Measurements from ENCODE around the gene KLF7. TPM values are rescaled to one million over a fixed set of nuclear protein-coding genes. Genes with fewer than 3 reads are reported as not detected.

KLF7 gene
- total RNA-seq, 1 experiment from 2014 or later = 17.1 TPM

DNA sequence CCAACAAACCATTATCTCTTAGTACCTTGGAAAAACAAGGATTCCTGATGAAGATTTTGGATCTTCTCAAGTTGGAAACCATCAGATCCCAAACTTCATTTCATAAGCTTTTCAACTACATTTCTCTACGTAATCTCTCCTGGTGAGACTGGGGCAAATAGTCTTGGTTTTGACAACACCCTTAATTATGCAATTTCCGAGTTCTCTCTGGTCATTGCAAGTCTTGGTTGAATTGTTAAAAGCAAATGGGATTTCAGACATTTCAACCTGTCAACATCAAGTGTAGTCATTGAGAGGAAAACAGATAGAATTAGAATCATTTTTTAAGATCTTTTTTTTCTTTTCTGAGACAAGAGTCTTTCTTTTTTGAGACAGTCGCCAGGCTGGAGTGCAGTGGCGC, 26.2 kb downstream of the KLF7 start:
- TF ChIP-seq CTCF (IDR thresholded peaks at IDR 0.05) (no peak), POLR2AphosphoS5 (IDR thresholded peaks at IDR 0.05; ENCODE audit: low read depth, low read length) (no peak)
- TF ChIP-seq, protein P1, sequence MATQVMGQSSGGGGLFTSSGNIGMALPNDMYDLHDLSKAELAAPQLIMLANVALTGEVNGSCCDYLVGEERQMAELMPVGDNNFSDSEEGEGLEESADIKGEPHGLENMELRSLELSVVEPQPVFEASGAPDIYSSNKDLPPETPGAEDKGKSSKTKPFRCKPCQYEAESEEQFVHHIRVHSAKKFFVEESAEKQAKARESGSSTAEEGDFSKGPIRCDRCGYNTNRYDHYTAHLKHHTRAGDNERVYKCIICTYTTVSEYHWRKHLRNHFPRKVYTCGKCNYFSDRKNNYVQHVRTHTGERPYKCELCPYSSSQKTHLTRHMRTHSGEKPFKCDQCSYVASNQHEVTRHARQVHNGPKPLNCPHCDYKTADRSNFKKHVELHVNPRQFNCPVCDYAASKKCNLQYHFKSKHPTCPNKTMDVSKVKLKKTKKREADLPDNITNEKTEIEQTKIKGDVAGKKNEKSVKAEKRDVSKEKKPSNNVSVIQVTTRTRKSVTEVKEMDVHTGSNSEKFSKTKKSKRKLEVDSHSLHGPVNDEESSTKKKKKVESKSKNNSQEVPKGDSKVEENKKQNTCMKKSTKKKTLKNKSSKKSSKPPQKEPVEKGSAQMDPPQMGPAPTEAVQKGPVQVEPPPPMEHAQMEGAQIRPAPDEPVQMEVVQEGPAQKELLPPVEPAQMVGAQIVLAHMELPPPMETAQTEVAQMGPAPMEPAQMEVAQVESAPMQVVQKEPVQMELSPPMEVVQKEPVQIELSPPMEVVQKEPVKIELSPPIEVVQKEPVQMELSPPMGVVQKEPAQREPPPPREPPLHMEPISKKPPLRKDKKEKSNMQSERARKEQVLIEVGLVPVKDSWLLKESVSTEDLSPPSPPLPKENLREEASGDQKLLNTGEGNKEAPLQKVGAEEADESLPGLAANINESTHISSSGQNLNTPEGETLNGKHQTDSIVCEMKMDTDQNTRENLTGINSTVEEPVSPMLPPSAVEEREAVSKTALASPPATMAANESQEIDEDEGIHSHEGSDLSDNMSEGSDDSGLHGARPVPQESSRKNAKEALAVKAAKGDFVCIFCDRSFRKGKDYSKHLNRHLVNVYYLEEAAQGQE (IDR thresholded peaks at IDR 0.05; ENCODE audit: insufficient read depth in 1 of 2, low read depth in 2 of 2, low read length in 1 of 2) = no peak
- DNase-seq (ENCODE audit: low read depth, low spot score) (no peak), ATAC-seq (no peak)
- no TSS peak for BruUV-seq (replicated peaks)
- H3K27ac ChIP-seq (ENCODE audit: low read length) = no peak overlapping the region
- intact Hi-C loops (cut with micrococcal nuclease; ENCODE audit: unreplicated experiment) (no loop called here), in situ Hi-C loops (cut with HindIII; ENCODE audit: low pct_unique_long_range_greater_than_20kb, low sequenced_read_pairs) (no loop called here)
- H3K4me1 ChIP-seq (ENCODE audit: control insufficient read depth, insufficient read depth, low read length) = peaks cover 8% of the 10 kb centered on the region
- no peaks in the 10 kb centered on the region for H3K27me3 ChIP-seq (ENCODE audit: control insufficient read depth, insufficient read depth, low read length)
- ChIA-PET POLR2A (no interaction called here), CTCF (no interaction called here)
- no peaks in the 10 kb centered on the region for H3K9me3 ChIP-seq (ENCODE audit: control insufficient read depth, insufficient read depth, low read depth, low read length)
- no peaks in the 10 kb centered on the region for H3K36me3 ChIP-seq (ENCODE audit: control insufficient read depth, insufficient read depth, low read length)
- H3K4me3 ChIP-seq (ENCODE audit: low read depth in 2 of 2, low read length in 2 of 2) = no peak overlapping the region

DNA sequence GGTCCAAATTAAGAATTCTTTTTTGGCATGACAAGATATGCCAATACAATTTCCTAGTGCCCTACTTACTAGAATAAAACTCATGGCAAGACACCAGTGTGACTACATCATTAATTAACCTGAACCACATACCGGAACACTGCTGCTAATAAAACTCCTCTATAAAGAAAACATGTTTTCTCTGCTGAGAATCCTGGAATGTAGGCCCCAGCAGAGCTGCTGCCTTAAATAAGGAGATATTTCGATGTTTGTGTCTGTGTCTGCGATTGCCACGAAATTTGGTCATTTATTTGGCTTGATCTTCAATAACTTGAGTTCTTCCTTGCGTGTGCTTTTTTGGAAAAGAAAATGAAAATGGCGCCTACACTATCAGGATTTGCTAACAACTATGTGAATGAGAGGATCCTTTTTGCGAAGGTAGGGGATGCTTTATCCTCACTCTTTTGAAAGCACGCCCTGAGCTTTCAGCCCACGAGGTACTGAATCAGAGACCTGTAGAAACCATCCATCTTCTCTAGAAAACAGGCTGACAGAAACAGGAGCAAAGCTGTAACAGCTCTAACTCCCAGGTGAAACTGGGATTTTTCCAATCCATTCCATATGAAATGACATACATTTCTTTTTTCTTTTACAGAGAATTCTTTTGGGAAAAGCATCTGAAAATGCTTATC, 27.0 kb downstream of the KLF7 start:
- no peak for ATAC-seq
- ChIA-PET POLR2A (no interaction called here), CTCF (interaction anchor here (0.6 kb wide), 1 partner anchor 16 kb away, joined by 5 read pairs; no protein-coding TSS in a partner anchor)
- no TSS peak for BruUV-seq (replicated peaks)
- Histone ChIP-seq H3K4me1 (ENCODE audit: control insufficient read depth, insufficient read depth, low read length) (peaks cover 14% of the 10 kb centered on the region), H3K27ac (ENCODE audit: low read length) (no peak overlapping the region), H3K27me3 (ENCODE audit: control insufficient read depth, insufficient read depth, low read length) (no peaks in the 10 kb centered on the region), H3K9me3 (ENCODE audit: control insufficient read depth, insufficient read depth, low read depth, low read length) (no peaks in the 10 kb centered on the region), H3K36me3 (ENCODE audit: control insufficient read depth, insufficient read depth, low read length) (no peaks in the 10 kb centered on the region), H3K4me3 (ENCODE audit: low read depth in 2 of 2, low read length in 2 of 2) (no peak overlapping the region)
- in situ Hi-C loops (cut with HindIII; ENCODE audit: low pct_unique_long_range_greater_than_20kb, low sequenced_read_pairs) (no loop called here), intact Hi-C loops (cut with micrococcal nuclease; ENCODE audit: unreplicated experiment) (no loop called here)
- TF ChIP-seq POLR2AphosphoS5 (IDR thresholded peaks at IDR 0.05; ENCODE audit: low read depth, low read length) (no peak), CTCF (IDR thresholded peaks at IDR 0.05) (no peak)
- DNase-seq (ENCODE audit: low read depth, low spot score) = no peak
